H54 (cell line): ENCODE results near the gene ZYX.
"Not testable (repeated sequence)": the region's sequence is repeated elsewhere in the genome, so short reads cannot be mapped to it uniquely, and the experiment has no call there.

Source experiments
- DNase-seq: peaks from one replicate; pipeline ENCODE4 v3.0.0; 2011; ENCODE audit warnings: low spot score, mixed read lengths; ENCODE audit not compliant: insufficient read length
- FAIRE-seq: peaks from 3 replicates; lab custom pipeline; 2011; peaks lifted over from hg19 to GRCh38; lab: Jason Lieb, UNC
- POLR2A ChIP-seq: IDR thresholded peaks from 2 replicates; pipeline ENCODE4 v1.6.1; 2011; ENCODE audit warnings: low read depth, mild to moderate bottlenecking, low read length

The ZYX gene

GRCh38 chr7:143392875-143393266 lies 11.7 kb downstream of the ZYX start:
- TF ChIP-seq POLR2A = no peak
- no peak for FAIRE-seq
- no peak for DNase-seq

- FAIRE-seq (no peak), DNase-seq (no peak)
- TF ChIP-seq POLR2A = no peak
Observed at GRCh38 chr7:143393267-143394041, 12.3 kb downstream of the ZYX start.

- no peak for DNase-seq
- no peak for FAIRE-seq
- TF ChIP-seq POLR2A = no peak
Observed at GRCh38 chr7:143394068-143394467, 12.9 kb downstream of the ZYX start.

- no peak for TF ChIP-seq POLR2A
- no peak for DNase-seq
- FAIRE-seq = no peak
Observed at GRCh38 chr7:143394777-143395176, 13.6 kb downstream of the ZYX start.

- DNase-seq = no peak
- no peak for TF ChIP-seq POLR2A
- no peak for FAIRE-seq
Observed at GRCh38 chr7:143395187-143396149, 14.3 kb downstream of the ZYX start.

- TF ChIP-seq POLR2A = no peak
- no peak for DNase-seq
- FAIRE-seq = no peak
Observed at GRCh38 chr7:143396182-143396581, 15.0 kb downstream of the ZYX start.

GRCh38 chr7:143396625-143397556 lies 15.7 kb downstream of the ZYX start:
- no peak for FAIRE-seq
- TF ChIP-seq POLR2A = no peak
- DNase-seq = no peak

GRCh38 chr7:143397710-143398530 lies 16.8 kb downstream of the ZYX start:
- DNase-seq (no peak), FAIRE-seq (no peak)
- no peak for TF ChIP-seq POLR2A

- TF ChIP-seq POLR2A = no peak
- FAIRE-seq = no peak
- DNase-seq = no peak
Observed at GRCh38 chr7:143398616-143399015, 17.5 kb downstream of the ZYX start.

- DNase-seq = no peak
- no peak for TF ChIP-seq POLR2A
- no peak for FAIRE-seq
Observed at GRCh38 chr7:143399151-143399550, 18.0 kb downstream of the ZYX start.

GRCh38 chr7:143399642-143400041 lies 18.5 kb downstream of the ZYX start:
- FAIRE-seq (no peak), DNase-seq (no peak)
- TF ChIP-seq POLR2A = no peak

- DNase-seq = no peak
- no peak for TF ChIP-seq POLR2A
- no peak for FAIRE-seq
Observed at GRCh38 chr7:143401265-143401664, 20.1 kb downstream of the ZYX start.

GRCh38 chr7:143402233-143402632 lies 21.1 kb downstream of the ZYX start:
- not testable (repeated sequence) for FAIRE-seq, DNase-seq
